HT-29 (cell line): ENCODE measurements around the gene ACACB. TPM values are rescaled to one million over a fixed set of nuclear protein-coding genes. Genes with fewer than 3 reads are reported as not detected.

Experiments used
- DNase-seq: peaks from one replicate; pipeline ENCODE4 v3.0.0-alpha.2; 2015; ENCODE audit warnings: low spot score
- total RNA-seq: library from RNA; depleted of rRNA; stranded (reverse); fragments of >200 nt; shearing (Covaris generic); gene quantifications from 2 replicates; pipeline ENCODE4 v1.2.3, GENCODE V29; 2014; rRNA removed

Gene ACACB
- total RNA-seq: 1.6 and 4.8 TPM in 2 replicates

GRCh38 chr12:109115758-109116610, at the start of gene ACACB:
ACACB (plus strand) TSS chr12:109116587; CDS start chr12:109139406, 22,819 bp downstream.
- peak; percentile 40 for DNase-seq

DNA sequence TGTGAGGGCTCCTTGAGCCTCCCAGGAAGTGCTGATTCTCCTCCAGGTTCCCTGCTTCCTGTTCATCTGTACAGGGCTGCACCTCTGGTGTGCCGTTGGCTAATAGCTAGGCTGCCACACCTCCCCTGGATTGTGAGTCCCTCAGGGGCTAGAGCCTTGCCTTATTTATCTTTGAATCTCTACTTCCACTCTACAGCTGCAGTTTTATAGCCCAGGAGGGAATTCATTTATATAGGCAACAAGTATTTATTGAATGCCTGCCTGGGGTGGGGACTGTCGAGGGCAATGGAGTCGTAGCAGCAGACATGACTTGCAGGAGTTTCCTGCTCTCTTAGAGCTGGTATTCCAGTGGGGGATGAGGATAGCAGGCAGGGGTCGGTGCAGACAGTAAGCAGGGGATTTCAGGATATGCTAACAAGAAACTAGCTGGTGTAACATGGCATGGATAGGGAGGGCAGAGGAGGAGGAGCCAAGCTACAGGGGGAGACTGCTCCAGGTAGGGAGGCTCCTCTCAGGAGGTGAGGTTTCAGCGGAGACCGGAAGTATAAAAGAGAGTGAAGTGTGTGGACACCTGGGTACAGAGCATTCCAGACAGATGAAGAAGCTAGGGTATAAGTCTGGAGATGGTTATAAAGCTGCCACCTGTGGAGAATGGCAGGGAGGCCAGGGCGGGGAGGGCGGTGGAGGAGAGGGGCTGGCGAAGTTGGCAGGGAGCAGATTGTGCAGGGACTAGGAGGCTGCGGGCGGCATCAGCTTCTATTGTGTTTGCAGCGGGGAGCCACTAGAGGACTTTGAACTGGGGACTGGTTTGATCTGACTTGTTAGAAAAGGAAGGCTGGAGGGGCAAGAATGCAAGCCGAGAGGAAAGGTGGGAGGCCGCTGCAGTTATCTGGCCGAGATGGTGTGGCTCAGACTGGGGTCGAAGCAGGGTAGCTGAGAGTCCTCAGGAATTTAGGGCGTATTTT, 46.8 kb upstream of the ACACB start:
- peak; percentile 87 for DNase-seq

DNA sequence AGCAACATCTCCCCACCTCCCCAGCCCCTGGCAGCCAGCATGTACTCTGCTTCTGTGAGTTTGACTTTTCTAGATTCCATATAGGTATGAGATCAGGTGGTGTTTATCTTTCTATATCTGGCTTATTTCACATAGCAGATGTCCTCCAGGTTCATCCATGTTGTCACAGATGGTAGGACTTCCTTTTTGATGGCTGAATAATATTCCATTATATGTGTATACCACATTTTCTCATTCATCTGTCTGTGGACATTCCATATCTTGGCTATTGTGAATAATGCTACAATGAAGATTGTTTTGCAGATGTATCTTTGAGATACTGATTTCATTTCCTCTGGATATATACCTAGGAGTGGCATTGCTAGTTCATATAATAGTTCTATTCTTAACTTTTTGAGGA, 41.5 kb upstream of the ACACB start:
- DNase-seq: no peak

DNA sequence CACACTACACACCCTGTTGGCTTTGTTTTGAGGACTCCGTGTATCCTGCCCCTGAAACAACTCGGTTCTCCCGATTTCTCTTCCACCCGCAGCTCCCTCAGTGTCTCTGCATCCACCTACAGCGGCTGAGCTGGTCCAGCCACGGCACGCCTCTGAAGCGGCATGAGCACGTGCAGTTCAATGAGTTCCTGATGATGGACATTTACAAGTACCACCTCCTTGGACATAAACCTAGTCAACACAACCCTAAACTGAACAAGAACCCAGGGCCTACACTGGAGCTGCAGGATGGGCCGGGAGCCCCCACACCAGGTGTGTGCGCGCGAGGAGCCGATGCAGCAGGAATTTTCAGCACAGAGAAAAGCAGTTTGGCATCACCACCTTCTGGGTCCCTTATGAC, 33.6 kb upstream of the ACACB start:
- DNase-seq: no peak

DNA sequence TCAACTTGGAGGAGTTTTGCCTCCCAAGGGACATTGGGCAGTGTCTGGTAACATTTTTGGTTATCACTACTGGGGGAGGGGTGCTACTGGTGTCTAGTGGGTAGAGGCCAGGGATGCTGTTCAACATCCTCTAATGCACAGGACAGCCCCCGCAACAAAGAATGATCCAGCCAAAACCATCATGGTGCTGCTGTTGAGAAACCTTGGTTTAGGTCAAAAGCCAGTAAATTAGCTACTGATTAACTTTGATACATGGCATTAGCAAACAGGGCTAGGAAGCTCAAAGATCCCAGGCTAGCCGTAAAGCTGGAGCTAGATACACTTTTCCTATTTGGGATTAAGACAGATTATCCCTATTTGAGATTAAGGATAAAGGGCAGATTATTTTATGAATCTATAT, 32.0 kb upstream of the ACACB start:
- no peak for DNase-seq

- no peak for DNase-seq
These were observed 30.8 kb upstream of the ACACB start for GRCh38 chr12:109085590-109085989.

- DNase-seq: no peak
These were observed 29.1 kb upstream of the ACACB start for GRCh38 chr12:109087250-109087649.

DNA sequence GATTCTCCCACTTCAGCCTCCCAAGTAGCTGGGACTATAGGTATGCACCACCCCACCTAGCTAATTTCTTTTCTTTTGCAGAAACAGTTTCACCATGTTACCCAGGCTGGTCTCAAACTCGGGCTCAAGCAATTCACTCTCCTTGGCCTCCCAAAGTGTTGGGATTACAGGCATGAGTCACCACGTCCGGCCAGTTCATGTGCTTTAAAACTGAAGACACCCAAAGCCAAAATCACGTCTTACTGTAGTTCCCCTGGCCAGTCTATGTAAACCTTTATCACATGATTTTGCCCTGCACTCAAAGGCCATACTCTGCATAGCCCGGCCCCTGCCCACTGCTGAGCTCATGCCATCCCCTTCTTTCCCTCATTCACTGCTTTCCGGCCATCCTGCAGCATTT, 27.6 kb upstream of the ACACB start:
- DNase-seq: no peak

DNA sequence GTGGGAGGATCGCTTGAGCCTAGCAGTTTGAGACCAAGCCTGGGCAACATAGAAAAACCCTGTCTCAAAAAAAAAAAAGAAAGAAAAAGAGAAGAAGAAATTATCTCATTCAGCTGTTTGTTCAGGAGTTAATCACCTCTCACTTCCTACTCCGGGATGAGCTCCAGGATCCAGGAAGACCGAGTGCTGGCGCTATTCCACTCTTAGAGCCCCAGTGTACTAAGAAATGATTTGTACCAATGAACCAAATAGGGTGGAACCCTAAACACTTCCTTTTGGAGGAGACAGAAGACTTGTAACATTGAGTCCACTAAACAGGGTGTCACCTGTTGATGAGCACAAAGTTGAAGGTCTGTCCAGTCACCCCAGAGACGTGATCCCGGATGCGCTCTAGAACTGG, 26.7 kb upstream of the ACACB start:
- no peak for DNase-seq

DNA sequence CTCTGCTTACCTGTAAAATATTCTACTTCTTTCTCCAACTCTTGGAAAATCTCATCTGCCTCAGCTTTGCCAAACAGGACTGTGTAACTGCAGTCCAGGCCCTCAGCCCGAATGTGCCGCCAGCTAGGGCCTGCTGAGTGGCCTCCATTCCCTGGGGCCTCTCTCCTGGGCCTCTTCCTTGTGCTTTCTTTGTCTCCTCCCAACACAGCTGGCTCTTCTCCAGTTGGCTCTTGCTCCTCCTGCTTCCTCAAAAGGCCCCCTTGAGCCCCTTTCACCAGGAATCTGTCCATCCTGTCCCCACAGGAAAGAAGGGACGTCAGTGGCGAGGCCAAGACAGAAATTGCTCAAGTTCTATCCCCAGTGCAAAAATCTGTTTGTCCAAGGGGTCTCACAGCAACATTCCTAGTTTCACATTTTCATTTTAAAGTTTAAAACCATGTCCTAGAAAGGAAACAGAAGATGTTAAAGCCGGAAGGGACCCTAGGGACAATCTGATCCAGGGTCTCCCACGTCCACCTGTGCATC, 23.8 kb upstream of the ACACB start:
- DNase-seq: no peak

DNA sequence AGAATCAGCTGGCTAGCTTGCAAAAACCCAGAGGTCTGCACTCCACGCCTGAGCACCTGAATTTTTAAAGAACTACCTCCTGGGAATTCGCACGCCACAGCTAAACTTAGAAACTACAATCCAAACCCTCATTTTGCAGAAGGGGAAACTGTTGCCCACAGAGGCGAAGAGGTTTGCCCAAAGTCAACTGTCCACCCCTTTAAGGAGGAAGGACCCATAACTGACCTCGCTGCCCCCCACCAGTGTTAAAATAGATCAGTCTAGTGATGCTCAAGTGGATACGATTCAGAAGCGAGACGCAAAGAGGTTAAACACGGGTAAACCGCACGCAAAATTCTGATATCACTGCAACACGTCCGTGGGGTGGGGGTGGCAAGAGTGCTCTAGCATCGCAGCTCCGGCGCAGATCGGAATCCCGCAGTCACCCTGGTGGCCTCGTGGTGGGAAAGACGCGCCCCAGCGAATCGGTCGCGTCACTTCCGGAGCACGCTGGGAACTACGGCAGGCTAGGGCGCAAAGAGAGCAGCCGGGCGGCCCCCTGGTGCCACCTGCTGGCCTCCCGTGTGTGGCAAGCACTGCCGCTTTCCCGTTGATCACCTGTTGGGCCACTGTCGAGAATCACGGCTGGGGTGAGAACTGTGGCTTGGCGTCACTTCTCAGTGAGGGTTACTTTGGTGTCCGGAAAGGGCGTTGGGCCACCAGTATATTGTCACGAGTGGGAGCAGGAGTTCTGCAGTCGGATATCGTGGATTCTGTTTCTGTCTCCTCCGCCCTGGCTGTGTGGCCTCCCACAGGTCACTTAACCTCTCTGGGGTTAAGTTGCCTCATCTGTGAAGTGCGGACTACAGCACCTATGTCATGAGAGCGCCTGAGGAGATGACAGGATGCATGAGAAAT, 23.1 kb upstream of the ACACB start, which contains the start of gene ALKBH2:
Gene ALKBH2 (minus strand): TSS at position 451 of the 897 bp plus-strand sequence. CDS start 686 bp downstream, outside the sequence.
- peak; percentile 97 for DNase-seq

- no peak for DNase-seq
These were observed 19.3 kb upstream of the ACACB start for GRCh38 chr12:109097140-109097434.

- DNase-seq: peak; percentile 95
These were observed 18.8 kb upstream of the ACACB start, which contains the start of gene UNG for GRCh38 chr12:109097435-109098182. UNG (plus strand) TSS chr12:109097597; CDS start chr12:109097680, 83 bp downstream.

GRCh38 chr12:109098183-109098604, 18.2 kb upstream of the ACACB start:
- peak; percentile 47 for DNase-seq

GRCh38 chr12:109098651-109099050, 17.7 kb upstream of the ACACB start:
- peak; percentile 18 for DNase-seq

- DNase-seq: no peak
These were observed 16.9 kb upstream of the ACACB start for GRCh38 chr12:109099431-109100020.

- DNase-seq: no peak
These were observed 15.6 kb upstream of the ACACB start for GRCh38 chr12:109100741-109101140.

DNA sequence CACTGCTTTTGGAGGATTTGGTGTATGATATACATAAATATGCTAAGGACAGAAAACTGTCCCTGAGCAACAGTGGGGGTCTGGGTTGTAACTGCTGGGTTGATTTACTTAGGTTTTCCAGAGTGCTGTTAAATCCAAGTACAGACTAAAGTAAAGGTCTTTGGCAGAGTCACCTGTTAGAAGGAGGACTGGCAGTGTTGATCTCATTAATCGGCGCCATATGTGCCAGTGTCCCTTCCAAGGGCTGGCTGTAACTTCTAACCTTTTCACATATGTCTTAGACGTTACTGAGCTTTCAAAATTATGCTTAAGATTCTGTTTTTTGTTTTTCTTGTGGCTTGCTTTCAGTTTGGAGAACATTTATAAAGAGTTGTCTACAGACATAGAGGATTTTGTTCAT, 13.9 kb upstream of the ACACB start:
- no peak for DNase-seq

- no peak for DNase-seq
These were observed 11.2 kb upstream of the ACACB start for GRCh38 chr12:109105176-109105575.
